H1 (cell line): ENCODE results near the gene FOXL1.

ENCODE experiments used
- CEBPB ChIP-seq: IDR thresholded peaks from 2 replicates; pipeline ENCODE4 v1.6.1; 2012; ENCODE audit warnings: low read depth, low read length
- CHD2 ChIP-seq: IDR thresholded peaks from 2 replicates; pipeline ENCODE4 v1.6.1; 2012; ENCODE audit warnings: low read length, improper control_type of control experiment
- CTCF ChIP-seq, 3 experiments: IDR thresholded peaks; 1 replicate in 2 of 3; 2 replicates in 1 of 3; pipeline versions ENCODE4 v1.5.1 to v1.6.1; 2011; ENCODE audit warnings: low read length in 3 of 3, mild to moderate bottlenecking in 3 of 3, inconsistent platforms in 2 of 3, low read depth in 1 of 3, moderate library complexity in 1 of 3; ENCODE audit not compliant: insufficient read depth in 1 of 3; ENCODE audit errors: control extremely low read depth in 1 of 3
- JUN ChIP-seq: IDR thresholded peaks from 2 replicates; pipeline ENCODE4 v1.6.1; 2011; ENCODE audit warnings: low read depth, mild to moderate bottlenecking, improper control_type of control experiment, low read length
- JUND ChIP-seq: IDR thresholded peaks from 2 replicates; pipeline ENCODE4 v1.6.1; 2011; ENCODE audit warnings: mild to moderate bottlenecking, improper control_type of control experiment, low read length
- POLR2A ChIP-seq, 2 experiments: IDR thresholded peaks; 1 replicate in 1 of 2; 2 replicates in 1 of 2; pipeline ENCODE4 v1.6.1; 2011; ENCODE audit warnings: low read depth in 2 of 2, low read length in 2 of 2, mild to moderate bottlenecking in 2 of 2; ENCODE audit errors: control extremely low read depth in 1 of 2
- POLR2AphosphoS5 ChIP-seq: IDR thresholded peaks from 2 replicates; pipeline ENCODE4 v1.6.1; 2011; ENCODE audit warnings: low read depth, low read length
- RNF2 ChIP-seq: fragments of 200-900, 300-1000 bp; sonication (generic); IDR thresholded peaks from 2 replicates; pipeline ENCODE4 v1.7.1; 2016; ENCODE audit warnings: borderline replicate concordance, low read depth, mild to moderate bottlenecking, antibody characterized with exemption, low read length; ENCODE audit not compliant: poor library complexity, severe bottlenecking; ENCODE audit errors: missing control alignments
- TF ChIP-seq, protein P1 (sequence below): IDR thresholded peaks from 2 replicates; pipeline ENCODE4 v1.6.1; 2011; ENCODE audit warnings: low read length, improper control_type of control experiment

DNA sequence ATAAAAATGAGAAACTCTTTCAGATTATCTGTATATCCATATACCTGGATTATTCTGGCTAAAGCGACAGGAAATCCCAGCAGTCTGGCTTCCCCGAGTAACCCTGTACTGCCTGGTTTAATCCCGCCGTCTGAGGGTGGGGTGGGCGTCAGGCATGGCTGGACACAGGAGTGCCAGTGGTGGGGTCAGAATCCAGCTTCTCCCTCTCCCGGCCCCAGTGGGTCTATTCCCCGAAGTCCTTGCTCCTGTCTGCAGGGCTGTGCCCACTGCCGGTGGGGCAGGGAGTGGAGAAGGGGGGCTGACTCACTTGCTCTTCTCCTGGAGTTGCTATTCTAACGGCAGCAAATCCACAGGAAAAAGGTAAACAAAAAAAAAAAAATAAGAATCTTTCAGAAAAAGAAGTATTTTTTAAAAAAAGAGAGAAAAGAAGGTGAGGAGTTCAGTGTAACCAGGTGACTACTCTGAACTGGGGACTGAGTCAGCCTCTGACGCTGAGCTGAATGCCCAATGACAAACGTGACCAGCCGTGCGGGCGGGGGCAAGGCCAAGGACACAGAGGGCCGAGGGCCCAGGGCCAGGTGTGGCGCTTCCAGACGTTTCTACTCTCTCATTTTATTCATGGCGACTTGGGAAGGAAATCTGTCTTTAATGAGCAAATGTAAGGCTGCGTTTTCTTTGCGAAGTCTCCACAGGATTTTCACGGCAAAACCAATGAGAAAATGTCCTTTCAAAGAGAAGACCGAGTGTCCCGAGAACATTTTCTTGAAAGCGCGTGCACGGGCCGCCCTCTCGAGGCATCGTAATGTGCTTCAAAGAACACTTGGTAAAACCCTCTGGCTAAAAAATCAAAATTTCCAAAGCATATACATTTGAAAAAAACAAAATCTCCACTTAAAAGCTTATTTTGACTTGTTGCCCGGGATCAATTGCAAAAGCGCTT lies 47.8 kb upstream of the FOXL1 start:
- no peak for TF ChIP-seq RNF2
- no peak for TF ChIP-seq CTCF (IDR thresholded peaks at IDR 0.05; ENCODE audit: control extremely low read depth in 1 of 3, insufficient read depth in 1 of 3, low read depth in 1 of 3, low read length in 3 of 3)
- TF ChIP-seq CEBPB = no peak
- no peak for TF ChIP-seq JUND
- no peak for TF ChIP-seq CHD2
- TF ChIP-seq, protein P1, sequence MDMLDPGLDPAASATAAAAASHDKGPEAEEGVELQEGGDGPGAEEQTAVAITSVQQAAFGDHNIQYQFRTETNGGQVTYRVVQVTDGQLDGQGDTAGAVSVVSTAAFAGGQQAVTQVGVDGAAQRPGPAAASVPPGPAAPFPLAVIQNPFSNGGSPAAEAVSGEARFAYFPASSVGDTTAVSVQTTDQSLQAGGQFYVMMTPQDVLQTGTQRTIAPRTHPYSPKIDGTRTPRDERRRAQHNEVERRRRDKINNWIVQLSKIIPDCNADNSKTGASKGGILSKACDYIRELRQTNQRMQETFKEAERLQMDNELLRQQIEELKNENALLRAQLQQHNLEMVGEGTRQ = no peak
- no peak for TF ChIP-seq POLR2A (IDR thresholded peaks at IDR 0.05; ENCODE audit: control extremely low read depth in 1 of 2, low read depth in 2 of 2, low read length in 2 of 2)
- TF ChIP-seq JUN = no peak
- no peak for TF ChIP-seq POLR2AphosphoS5
